ENCODE measurements around the gene SLC26A11. TPM values are rescaled to one million over a fixed set of nuclear protein-coding genes. Genes with fewer than 3 reads are reported as not detected.

Gene SLC26A11
- total RNA-seq, 4 donors from 2014 or later: 11.3 to 13.8 (median 12.7) TPM

- WGBS: 93% methylated on average over 5 of the region's 7 CpGs
- no peaks in the 10 kb centered on the region for H3K9me3 ChIP-seq
- peak overlapping the region in 1 of 4 donors; percentile 4 for H3K27ac ChIP-seq (replicated peaks in 1 of 4)
- no peak for DNase-seq (ENCODE audit: extremely low spot score)
- no peak for TF ChIP-seq POLR2AphosphoS5 (IDR thresholded peaks at IDR 0.05)
- TF ChIP-seq EP300 (IDR thresholded peaks at IDR 0.05): no peak
- TF ChIP-seq POLR2A (IDR thresholded peaks at IDR 0.05; ENCODE audit: low read depth): no peak
- TF ChIP-seq, protein P1, sequence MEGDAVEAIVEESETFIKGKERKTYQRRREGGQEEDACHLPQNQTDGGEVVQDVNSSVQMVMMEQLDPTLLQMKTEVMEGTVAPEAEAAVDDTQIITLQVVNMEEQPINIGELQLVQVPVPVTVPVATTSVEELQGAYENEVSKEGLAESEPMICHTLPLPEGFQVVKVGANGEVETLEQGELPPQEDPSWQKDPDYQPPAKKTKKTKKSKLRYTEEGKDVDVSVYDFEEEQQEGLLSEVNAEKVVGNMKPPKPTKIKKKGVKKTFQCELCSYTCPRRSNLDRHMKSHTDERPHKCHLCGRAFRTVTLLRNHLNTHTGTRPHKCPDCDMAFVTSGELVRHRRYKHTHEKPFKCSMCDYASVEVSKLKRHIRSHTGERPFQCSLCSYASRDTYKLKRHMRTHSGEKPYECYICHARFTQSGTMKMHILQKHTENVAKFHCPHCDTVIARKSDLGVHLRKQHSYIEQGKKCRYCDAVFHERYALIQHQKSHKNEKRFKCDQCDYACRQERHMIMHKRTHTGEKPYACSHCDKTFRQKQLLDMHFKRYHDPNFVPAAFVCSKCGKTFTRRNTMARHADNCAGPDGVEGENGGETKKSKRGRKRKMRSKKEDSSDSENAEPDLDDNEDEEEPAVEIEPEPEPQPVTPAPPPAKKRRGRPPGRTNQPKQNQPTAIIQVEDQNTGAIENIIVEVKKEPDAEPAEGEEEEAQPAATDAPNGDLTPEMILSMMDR (IDR thresholded peaks at IDR 0.05): no peak
- H3K4me1 ChIP-seq: peaks cover 15 to 42% (median 42%) of the 10 kb centered on the region in 4 donors
- H3K4me3 ChIP-seq: no peak overlapping the region
- peaks cover 8 to 53% (median 43%) of the 10 kb centered on the region in 4 donors for H3K36me3 ChIP-seq
- intact Hi-C loops (cut with DNase I): loop anchor here (5.0 kb wide), 1 partner anchor 66 kb away; no protein-coding TSS in a partner anchor
- H3K27me3 ChIP-seq: no peaks in the 10 kb centered on the region
These were observed 1.8 kb upstream of the SLC26A11 start for GRCh38 chr17:80218391-80218790.

- Histone ChIP-seq H3K9me3 (no peaks in the 10 kb centered on the region), H3K27ac (replicated peaks in 1 of 4) (peak overlapping the region; percentile 79 to 91 (median 89)), H3K27me3 (no peaks in the 10 kb centered on the region), H3K4me3 (peak overlapping the region; percentile 84 to 100 (median 98)), H3K36me3 (peaks cover 8 to 48% (median 36%) of the 10 kb centered on the region in 4 donors), H3K4me1 (peaks cover 15 to 48% (median 44%) of the 10 kb centered on the region in 4 donors)
- peak; percentile 93 for DNase-seq (ENCODE audit: extremely low spot score)
- WGBS: 28% methylated on average over 15 of the region's 15 CpGs
- intact Hi-C loops (cut with DNase I): loop anchor here (5.0 kb wide), 1 partner anchor 67 kb away; no protein-coding TSS in a partner anchor
- TF ChIP-seq, protein P1 (IDR thresholded peaks at IDR 0.05): no peak
- TF ChIP-seq POLR2A (IDR thresholded peaks at IDR 0.05; ENCODE audit: low read depth) (no peak), EP300 (IDR thresholded peaks at IDR 0.05) (no peak), POLR2AphosphoS5 (IDR thresholded peaks at IDR 0.05) (peak in 1 of 2 donors; percentile 64)
These were observed 1.0 kb upstream of the SLC26A11 start for GRCh38 chr17:80219013-80219762.

DNA sequence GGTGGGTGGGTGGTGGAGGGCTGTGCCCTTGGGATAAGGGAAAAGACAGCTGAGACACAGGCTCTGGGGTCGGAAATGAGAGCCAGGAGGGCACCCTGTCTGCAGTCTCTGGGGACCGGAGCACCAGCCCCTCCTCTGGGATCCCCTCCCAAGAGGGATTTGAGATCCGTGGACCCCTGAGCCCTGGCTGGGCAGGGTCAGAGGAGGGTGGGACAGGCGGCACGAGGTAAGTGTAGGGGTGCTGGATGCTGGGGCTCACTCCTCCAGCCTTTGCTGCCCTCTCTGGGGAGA, 519 bp upstream of the SLC26A11 start:
- 5% methylated on average over 2 of the region's 5 CpGs for WGBS

DNA sequence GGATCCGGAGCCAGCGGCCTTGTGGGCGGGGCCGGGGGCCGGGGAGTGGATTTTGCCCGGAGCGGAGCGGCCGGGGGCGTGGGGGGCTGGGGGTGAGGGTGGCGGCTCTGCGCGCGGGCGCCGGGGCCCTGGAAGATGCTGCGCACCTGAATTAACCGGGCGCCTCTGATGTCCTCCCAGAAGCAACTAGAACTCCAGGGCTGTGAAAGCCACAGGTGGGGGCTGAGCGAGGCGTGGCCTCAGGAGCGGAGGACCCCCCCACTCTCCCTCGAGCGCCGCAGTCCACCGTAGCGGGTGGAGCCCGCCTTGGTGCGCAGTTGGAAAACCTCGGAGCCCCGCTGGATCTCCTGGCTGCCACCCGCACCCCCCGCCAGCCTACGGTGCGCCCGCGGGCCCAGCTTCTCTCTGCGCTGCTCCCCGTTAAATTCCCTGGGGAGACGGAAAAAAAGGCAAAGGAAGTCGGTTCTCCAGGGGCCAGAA, 549 bp downstream of the SLC26A11 start:
- no peak for DNase-seq (ENCODE audit: extremely low spot score)
- H3K4me3 ChIP-seq: peak overlapping the region; percentile 84 to 100 (median 98)
- intact Hi-C loops (cut with DNase I): loop anchor here (2.0 kb wide), 1 partner anchor 40 kb away; the partner anchor contains the start of gene RNF213
- under 1% methylated on average over 19 of the region's 41 CpGs for WGBS
- H3K27ac ChIP-seq (replicated peaks in 1 of 4): peak overlapping the region; percentile 79 to 91 (median 89)
- H3K9me3 ChIP-seq: no peaks in the 10 kb centered on the region
- H3K36me3 ChIP-seq: peaks cover 0 to 43% (median 21%) of the 10 kb centered on the region in 4 donors
- H3K27me3 ChIP-seq: no peaks in the 10 kb centered on the region
- peak in 1 of 2 donors; percentile 36 for TF ChIP-seq POLR2AphosphoS5 (IDR thresholded peaks at IDR 0.05)
- TF ChIP-seq POLR2A (IDR thresholded peaks at IDR 0.05; ENCODE audit: low read depth): no peak
- peaks cover 15 to 48% (median 44%) of the 10 kb centered on the region in 4 donors for H3K4me1 ChIP-seq

More for the DNA sequence above, 519 bp upstream of the SLC26A11 start:
- TF ChIP-seq, protein P1 (IDR thresholded peaks at IDR 0.05): no peak
- TF ChIP-seq POLR2A (IDR thresholded peaks at IDR 0.05; ENCODE audit: low read depth): no peak
- no peak for TF ChIP-seq POLR2AphosphoS5 (IDR thresholded peaks at IDR 0.05)
- no peak for TF ChIP-seq EP300 (IDR thresholded peaks at IDR 0.05)
- intact Hi-C loops (cut with DNase I): loop anchor here (2.0 to 5.0 kb wide), 2 partner anchors 41 to 67 kb away; partner anchors contain the start of gene RNF213
- Histone ChIP-seq H3K27me3 (no peaks in the 10 kb centered on the region), H3K4me1 (peaks cover 15 to 48% (median 44%) of the 10 kb centered on the region in 4 donors), H3K4me3 (peak overlapping the region; percentile 84 to 100 (median 98)), H3K9me3 (no peaks in the 10 kb centered on the region), H3K27ac (replicated peaks in 1 of 4) (peak overlapping the region; percentile 79 to 91 (median 89)), H3K36me3 (peaks cover 5 to 44% (median 31%) of the 10 kb centered on the region in 4 donors)
- no peak for DNase-seq (ENCODE audit: extremely low spot score)

Measured in esophagus muscularis mucosa (tissue), 4 donors.